ENCODE data around the gene CEP72.

DNA sequence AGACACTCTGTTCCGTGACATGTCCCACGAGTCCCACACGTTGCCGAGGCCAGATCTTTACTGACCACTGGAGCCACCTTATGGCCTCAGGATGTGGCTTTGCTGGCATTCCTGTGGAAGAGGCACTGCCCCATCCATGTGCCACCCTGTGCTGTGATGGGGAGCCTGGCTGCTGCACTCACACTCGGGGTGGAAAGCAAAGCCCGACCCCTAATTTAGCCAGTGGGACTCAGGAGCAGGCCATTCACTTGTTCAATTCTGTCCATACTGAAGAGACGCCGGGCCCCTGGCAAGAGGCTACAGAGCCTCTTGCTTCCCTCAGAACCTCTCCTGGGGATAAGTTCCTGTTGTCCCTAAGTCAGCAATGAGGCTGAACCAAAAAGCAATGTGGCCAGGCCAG, 18.6 kb upstream of the CEP72 start:
- TF ChIP-seq POLR2A (IDR thresholded peaks at IDR 0.05) = no peak
- TF ChIP-seq CTCF (IDR thresholded peaks at IDR 0.05) = no peak
- TF ChIP-seq POLR2AphosphoS5 (IDR thresholded peaks at IDR 0.05; ENCODE audit: insufficient read depth in 1 of 2, low read depth in 1 of 2) = no peak
